Mucosa of stomach (tissue), 1 donor: ENCODE measurements around the gene PPP6R3.

Source experiments
- H3K27me3 ChIP-seq: one replicate; pipeline ENCODE4 v1.7.0; 2013; ENCODE audit warnings: mild to moderate bottlenecking, low read length; ENCODE audit not compliant: control insufficient read depth, insufficient read depth
- H3K36me3 ChIP-seq: one replicate; pipeline ENCODE4 v1.7.0; 2013; ENCODE audit warnings: low read length; ENCODE audit not compliant: control insufficient read depth, insufficient read depth
- H3K4me1 ChIP-seq: one replicate; pipeline ENCODE4 v1.7.0; 2013; ENCODE audit warnings: mild to moderate bottlenecking, low read length; ENCODE audit not compliant: control insufficient read depth, insufficient read depth
- H3K4me3 ChIP-seq: one replicate; pipeline ENCODE4 v1.7.0; 2013; ENCODE audit warnings: low read length
- H3K9ac ChIP-seq: one replicate; pipeline ENCODE4 v1.7.0; 2013; ENCODE audit warnings: mild to moderate bottlenecking, low read length, moderate library complexity
- H3K9me3 ChIP-seq: one replicate; pipeline ENCODE4 v1.7.0; 2013; ENCODE audit warnings: mild to moderate bottlenecking, low read length, moderate library complexity; ENCODE audit not compliant: control insufficient read depth
- donor health status: Pancreatic carcinoma.

The PPP6R3 gene

DNA sequence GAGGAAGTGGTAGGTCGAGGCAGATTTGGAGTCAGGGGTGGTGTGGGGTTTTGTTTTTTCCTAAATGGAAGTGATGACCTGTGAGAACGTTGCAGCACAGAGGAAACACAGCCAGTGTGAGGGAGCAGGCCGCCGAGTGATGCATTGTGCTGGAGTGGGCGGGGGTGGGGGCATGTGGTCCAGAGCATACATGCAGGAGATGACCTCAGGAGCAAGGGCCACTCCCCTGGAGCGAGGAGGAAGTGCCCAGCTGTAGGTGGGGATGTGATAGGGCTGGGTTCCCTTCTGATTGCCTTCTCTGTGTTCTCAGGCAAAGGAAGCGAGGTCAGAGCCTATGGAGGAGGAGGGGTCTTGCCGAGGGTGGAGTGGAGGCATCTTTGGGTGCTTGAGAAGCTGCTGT lies 81.4 kb downstream of the PPP6R3 start:
- Histone ChIP-seq H3K9me3 (no peaks in the 10 kb centered on the region), H3K4me3 (no peak overlapping the region), H3K9ac (no peak overlapping the region), H3K4me1 (peaks cover 13% of the 10 kb centered on the region), H3K36me3 (peaks cover 3% of the 10 kb centered on the region), H3K27me3 (no peaks in the 10 kb centered on the region)

- Histone ChIP-seq H3K9ac (no peak overlapping the region), H3K9me3 (no peaks in the 10 kb centered on the region), H3K27me3 (no peaks in the 10 kb centered on the region), H3K36me3 (peaks cover 3% of the 10 kb centered on the region), H3K4me3 (no peak overlapping the region), H3K4me1 (peaks cover 13% of the 10 kb centered on the region)
Observed at GRCh38 chr11:68542617-68543016, 82.1 kb downstream of the PPP6R3 start.

- H3K9me3 ChIP-seq: no peaks in the 10 kb centered on the region
- no peak overlapping the region for H3K4me3 ChIP-seq
- H3K36me3 ChIP-seq: peaks cover 3% of the 10 kb centered on the region
- H3K27me3 ChIP-seq: no peaks in the 10 kb centered on the region
- no peak overlapping the region for H3K9ac ChIP-seq
- H3K4me1 ChIP-seq: peaks cover 13% of the 10 kb centered on the region
Observed at GRCh38 chr11:68543594-68543993, 83.0 kb downstream of the PPP6R3 start.

DNA sequence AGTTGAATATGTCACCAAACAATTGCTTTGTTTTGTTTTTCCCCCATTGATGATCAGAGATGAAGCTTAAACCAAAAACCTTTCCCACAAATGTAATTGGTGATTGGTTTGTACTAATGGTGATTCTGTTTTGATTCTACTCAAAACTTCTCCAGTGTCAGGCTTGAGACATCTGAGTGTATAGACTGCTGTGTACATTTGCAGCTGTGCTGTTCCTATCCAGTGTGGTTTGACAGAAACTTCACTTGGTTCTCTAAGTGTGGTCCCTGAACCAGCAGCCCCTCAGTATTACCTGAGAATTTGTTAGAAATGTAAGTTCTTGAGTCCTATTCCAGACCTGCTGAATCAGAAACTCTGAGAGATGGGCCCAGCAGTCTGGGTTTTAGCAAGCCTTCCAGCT lies 84.8 kb downstream of the PPP6R3 start:
- Histone ChIP-seq H3K27me3 (no peaks in the 10 kb centered on the region), H3K4me1 (peaks cover 22% of the 10 kb centered on the region), H3K4me3 (no peak overlapping the region), H3K9ac (no peak overlapping the region), H3K9me3 (no peaks in the 10 kb centered on the region), H3K36me3 (peaks cover 3% of the 10 kb centered on the region)

DNA sequence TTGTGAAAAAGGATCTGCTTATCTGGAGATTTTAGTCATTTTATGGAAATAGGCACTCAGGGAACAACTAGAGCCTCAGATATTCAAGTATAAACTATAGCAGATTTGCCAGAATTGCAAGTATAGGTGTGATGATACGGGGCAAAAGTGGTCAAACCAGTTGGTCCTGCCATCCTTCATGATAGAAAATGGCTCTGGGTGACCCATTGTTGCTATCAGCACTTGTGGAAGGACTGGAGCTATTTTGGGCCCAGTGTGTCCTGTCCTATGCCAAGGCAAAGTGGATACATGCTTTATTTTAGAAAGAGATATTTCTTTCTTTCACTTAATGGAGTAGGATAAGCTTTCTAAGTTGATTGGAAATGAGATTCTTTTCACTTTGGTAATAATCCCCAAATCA lies 85.2 kb downstream of the PPP6R3 start:
- H3K4me3 ChIP-seq: no peak overlapping the region

DNA sequence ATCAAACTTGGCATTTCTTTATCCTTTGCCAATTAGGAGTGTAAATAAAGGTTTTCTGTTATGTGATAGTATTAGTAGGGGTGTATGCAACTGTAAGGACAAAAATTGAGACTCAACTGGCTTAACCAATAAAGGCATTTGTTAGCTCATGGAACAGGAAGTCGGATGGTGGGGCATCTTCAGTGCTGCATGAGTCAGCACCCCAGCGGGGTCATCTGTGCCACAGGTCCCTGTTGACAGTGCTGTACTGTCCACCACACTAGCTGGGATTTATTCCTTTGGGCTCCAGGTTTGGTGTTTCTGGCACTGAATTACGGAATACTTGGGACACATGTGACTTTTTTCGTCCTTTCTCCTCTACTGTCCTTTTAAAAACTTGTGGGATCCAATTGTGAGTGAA lies 86.0 kb downstream of the PPP6R3 start:
- H3K4me3 ChIP-seq: no peak overlapping the region
- peaks cover 22% of the 10 kb centered on the region for H3K4me1 ChIP-seq
- H3K9me3 ChIP-seq: no peaks in the 10 kb centered on the region
- H3K36me3 ChIP-seq: peaks cover 3% of the 10 kb centered on the region
- no peaks in the 10 kb centered on the region for H3K27me3 ChIP-seq
- H3K9ac ChIP-seq: no peak overlapping the region

More for the DNA sequence above, 85.2 kb downstream of the PPP6R3 start:
- no peaks in the 10 kb centered on the region for H3K9me3 ChIP-seq
- no peaks in the 10 kb centered on the region for H3K27me3 ChIP-seq
- no peak overlapping the region for H3K9ac ChIP-seq
- peaks cover 22% of the 10 kb centered on the region for H3K4me1 ChIP-seq
- peaks cover 3% of the 10 kb centered on the region for H3K36me3 ChIP-seq

DNA sequence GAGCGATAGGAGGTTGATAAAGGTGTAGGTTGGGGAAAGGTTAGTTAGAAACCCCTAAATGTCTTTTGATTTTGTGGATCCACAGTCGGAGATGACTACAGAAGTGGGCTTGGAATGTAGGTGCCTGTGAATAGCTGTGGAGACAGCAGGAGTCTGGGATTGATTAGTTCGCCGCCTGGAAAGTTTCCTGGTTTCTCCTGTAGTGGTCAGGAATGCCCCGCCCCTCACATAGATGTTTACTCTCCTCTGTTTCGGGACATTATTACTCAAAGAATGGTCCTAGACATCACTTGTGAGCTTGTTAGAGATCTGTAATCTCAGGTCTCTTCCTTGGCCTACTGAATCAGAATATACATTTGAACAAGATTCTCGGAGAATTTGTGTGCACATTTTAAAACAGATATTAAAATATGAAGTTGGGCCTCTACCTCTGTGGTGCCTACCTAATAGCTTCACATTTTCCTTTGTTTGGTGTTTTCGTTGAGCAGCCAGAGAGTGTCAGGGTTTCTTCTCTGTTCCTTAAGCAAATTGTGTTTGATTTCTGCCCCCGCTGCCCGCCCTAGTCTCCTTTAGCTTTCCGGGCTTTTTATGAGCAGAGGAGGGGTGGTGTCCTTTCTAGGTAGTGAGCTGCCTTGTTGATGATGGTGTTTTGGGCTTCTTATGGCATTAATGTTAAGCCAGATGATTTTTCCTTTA lies 89.4 kb downstream of the PPP6R3 start:
- H3K4me3 ChIP-seq: no peak overlapping the region
- H3K9ac ChIP-seq: no peak overlapping the region
- no peaks in the 10 kb centered on the region for H3K9me3 ChIP-seq
- no peaks in the 10 kb centered on the region for H3K36me3 ChIP-seq
- H3K4me1 ChIP-seq: peaks cover 22% of the 10 kb centered on the region
- H3K27me3 ChIP-seq: no peaks in the 10 kb centered on the region

GRCh38 chr11:68550485-68550817 lies 89.9 kb downstream of the PPP6R3 start:
- peaks cover 3% of the 10 kb centered on the region for H3K36me3 ChIP-seq
- no peak overlapping the region for H3K4me3 ChIP-seq
- no peak overlapping the region for H3K9ac ChIP-seq
- H3K27me3 ChIP-seq: no peaks in the 10 kb centered on the region
- no peaks in the 10 kb centered on the region for H3K9me3 ChIP-seq
- H3K4me1 ChIP-seq: peaks cover 19% of the 10 kb centered on the region

- Histone ChIP-seq H3K4me1 (peaks cover 11% of the 10 kb centered on the region), H3K36me3 (peaks cover 3% of the 10 kb centered on the region), H3K9ac (no peak overlapping the region), H3K27me3 (no peaks in the 10 kb centered on the region), H3K4me3 (no peak overlapping the region), H3K9me3 (no peaks in the 10 kb centered on the region)
Observed at GRCh38 chr11:68551223-68551622, 90.7 kb downstream of the PPP6R3 start.

DNA sequence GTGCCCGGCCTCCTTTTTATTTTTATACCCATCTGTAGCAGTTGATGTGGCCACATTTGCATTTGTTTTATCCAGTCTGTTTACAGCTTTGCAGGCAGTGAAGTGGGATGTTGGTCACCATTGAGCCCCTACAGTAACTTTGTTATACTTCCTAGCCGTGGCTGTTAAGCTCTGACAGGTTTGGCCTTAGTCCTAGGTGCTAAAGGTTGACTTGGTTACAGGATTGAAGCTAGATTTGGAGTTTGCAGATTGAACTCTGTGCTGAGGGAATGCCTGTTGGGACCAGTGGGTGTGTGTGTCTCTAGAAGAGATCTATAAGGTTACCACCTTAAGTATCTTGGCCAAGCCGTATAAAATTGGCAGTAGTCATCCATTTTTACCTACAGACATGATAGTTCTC lies 91.2 kb downstream of the PPP6R3 start:
- Histone ChIP-seq H3K9ac (no peak overlapping the region), H3K36me3 (peaks cover 3% of the 10 kb centered on the region), H3K4me1 (peaks cover 9% of the 10 kb centered on the region), H3K4me3 (no peak overlapping the region), H3K27me3 (no peaks in the 10 kb centered on the region), H3K9me3 (no peaks in the 10 kb centered on the region)

- H3K4me3 ChIP-seq: no peak overlapping the region
- peaks cover 3% of the 10 kb centered on the region for H3K36me3 ChIP-seq
- H3K4me1 ChIP-seq: peaks cover 9% of the 10 kb centered on the region
- no peaks in the 10 kb centered on the region for H3K9me3 ChIP-seq
- H3K27me3 ChIP-seq: no peaks in the 10 kb centered on the region
- no peak overlapping the region for H3K9ac ChIP-seq
Observed at GRCh38 chr11:68552542-68552941, 92.0 kb downstream of the PPP6R3 start.

DNA sequence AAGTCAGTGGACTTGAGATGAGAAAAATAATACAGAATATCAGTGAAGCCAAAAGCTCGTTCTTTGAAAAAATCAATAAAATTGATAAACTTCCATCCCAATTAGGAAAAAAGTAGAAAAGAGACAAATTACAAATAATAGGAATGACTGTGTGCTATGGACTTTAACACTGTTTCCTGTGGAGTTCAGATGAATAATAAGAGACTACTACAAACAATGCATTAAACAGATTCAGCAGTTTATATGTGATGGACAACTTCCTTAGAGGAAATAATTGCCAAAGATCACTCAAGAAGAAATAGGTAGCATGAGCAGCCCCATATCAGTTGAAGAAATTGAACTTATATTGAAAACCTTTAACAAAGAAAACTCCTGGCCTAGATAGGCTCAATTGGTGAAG lies 99.7 kb downstream of the PPP6R3 start:
- Histone ChIP-seq H3K27me3 (no peaks in the 10 kb centered on the region), H3K9ac (no peak overlapping the region), H3K36me3 (peaks cover 4% of the 10 kb centered on the region), H3K9me3 (no peaks in the 10 kb centered on the region), H3K4me1 (no peaks in the 10 kb centered on the region), H3K4me3 (no peak overlapping the region)

DNA sequence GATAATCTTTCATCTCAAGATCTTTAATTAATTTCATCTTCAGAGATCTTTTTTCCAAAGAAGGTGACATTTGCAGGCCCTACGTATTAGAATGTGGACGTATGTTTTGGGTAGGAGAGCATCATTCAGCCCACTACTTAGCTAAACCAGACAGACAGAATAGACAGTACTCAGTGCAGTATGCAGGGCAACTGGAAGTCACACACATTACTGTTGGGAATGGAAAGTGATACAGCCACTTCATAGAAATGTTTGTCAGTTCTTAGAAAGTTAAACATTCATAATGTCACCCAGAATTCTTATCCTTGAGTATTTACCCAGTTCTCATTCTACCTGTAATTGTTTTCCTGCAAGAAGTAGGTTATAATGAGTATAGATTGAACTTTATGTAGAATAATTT lies 102.9 kb downstream of the PPP6R3 start:
- Histone ChIP-seq H3K36me3 (peaks cover 5% of the 10 kb centered on the region), H3K9me3 (no peaks in the 10 kb centered on the region), H3K27me3 (no peaks in the 10 kb centered on the region), H3K4me3 (no peak overlapping the region), H3K4me1 (no peaks in the 10 kb centered on the region), H3K9ac (no peak overlapping the region)
